Stimulated activated CD4-positive, alpha-beta T cell treated with anti-CD3 and anti-CD28 coated beads, Interleukin-12 subunit alpha, Interleukin-12 subunit beta, amount 100 ng/mL, for 48 hours (primary cell): ENCODE measurements around the gene USP38.
"Not testable (repeated sequence)": the region's sequence is repeated elsewhere in the genome, so short reads cannot be mapped to it uniquely, and the experiment has no call there.

Experiments used
- DNase-seq, 3 donors: peaks; one replicate each; pipeline ENCODE4 v3.0.0-alpha.2; 2020; ENCODE audit warnings: low read depth in 2 of 3, low spot score in 1 of 3

USP38 gene

DNA sequence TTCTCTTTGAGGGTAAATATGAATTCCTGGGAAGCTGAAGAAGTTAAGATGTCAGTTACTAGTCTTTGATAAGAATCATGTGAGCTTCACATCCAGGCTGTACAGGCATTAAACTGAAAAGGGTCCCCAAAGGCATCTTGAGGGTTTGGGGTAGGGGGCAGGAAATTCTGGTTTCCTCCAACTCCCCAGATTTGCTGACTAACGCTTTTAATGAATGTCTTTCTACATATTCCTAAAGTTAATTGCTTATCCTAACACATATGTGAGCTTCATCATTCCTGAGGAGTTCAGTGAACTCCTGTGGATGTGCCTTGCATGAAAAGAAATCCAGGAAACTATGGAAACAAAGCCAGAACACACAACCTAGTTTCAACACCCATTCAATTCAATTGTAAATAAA is 78.1 kb downstream of the USP38 start:
- no peak for DNase-seq

- not testable (repeated sequence) for DNase-seq
Measured at GRCh38 chr4:143267690-143268089, 83.0 kb downstream of the USP38 start.

DNA sequence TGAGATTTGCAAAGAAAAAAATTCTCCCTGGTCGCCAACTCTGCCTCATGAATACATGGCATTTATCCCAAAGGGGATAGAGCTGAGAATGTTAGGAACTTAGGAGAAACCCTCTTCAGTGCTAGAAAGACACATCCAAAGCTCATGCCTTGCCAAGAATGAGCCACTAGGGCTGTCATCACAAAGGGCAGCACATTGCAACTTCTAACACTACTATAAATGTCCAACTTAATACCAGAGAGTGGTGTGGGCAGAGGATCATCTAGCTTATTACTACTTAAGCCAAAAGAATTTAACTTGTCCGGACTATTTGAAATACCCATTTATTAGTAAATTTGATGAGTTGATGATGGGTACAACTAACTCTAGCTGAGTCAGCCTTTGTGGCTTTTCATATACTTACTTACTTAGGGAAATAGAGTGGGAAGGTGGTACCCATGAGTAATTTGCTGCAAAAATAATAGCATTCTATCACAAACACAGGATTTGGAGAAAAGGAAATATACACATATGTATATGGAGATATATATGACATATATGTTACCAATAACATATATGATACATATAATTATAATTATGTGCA is 85.6 kb downstream of the USP38 start:
- no peak for DNase-seq
